ENCODE data around the gene LRRC23. TPM values are rescaled to one million over a fixed set of nuclear protein-coding genes. Genes with fewer than 3 reads are reported as not detected.
A peak's percentile ranks its signal among the peaks of the same experiment; 100 is the strongest.

Gene LRRC23
- total and polyA plus RNA-seq, 2 of the 4 experiments (the other 2 are of a cell fraction): 11.1 to 11.4 TPM

GRCh38 chr12:6954316-6955107, 49.9 kb downstream of the LRRC23 start:
- no TSS peak for BruUV-seq (replicated peaks)
- no peak overlapping the region for H3K18ac ChIP-seq (ENCODE audit: low read depth, low read length)
- peak overlapping the region; percentile 2; the same call in 1 of the 2 replicates for H4K5ac ChIP-seq (ENCODE audit: low read depth, low read length)
- peak overlapping the region; percentile 73; the same call in 1 of the 2 replicates for H3K4ac ChIP-seq (ENCODE audit: low read depth, low read length)
- peak overlapping the region; percentile 46; the same call in 1 of the 2 replicates for H2AK5ac ChIP-seq (ENCODE audit: low read depth, low read length)
- ATAC-seq (ENCODE audit: low read depth) (no peak), DNase-seq (no peak)
- H2BK20ac ChIP-seq (ENCODE audit: low read depth, low read length): no peak overlapping the region
- no peak overlapping the region for H3K4me2 ChIP-seq (ENCODE audit: low read depth, low read length)
- dilution Hi-C loops (cut with HindIII; ENCODE audit: low sequenced_read_pairs, unreplicated experiment): no loop called here
- TF ChIP-seq BHLHE40 (IDR thresholded peaks at IDR 0.05; ENCODE audit: low read depth, low read length) (no peak), CEBPB (IDR thresholded peaks at IDR 0.05; ENCODE audit: low read depth, low read length) (no peak), NFE2L2 (IDR thresholded peaks at IDR 0.05; ENCODE audit: low read depth, low read length) (no peak), POLR2A (IDR thresholded peaks at IDR 0.05; ENCODE audit: low read depth, low read length) (no peak), USF2 (IDR thresholded peaks at IDR 0.05; ENCODE audit: low read depth, low read length) (no peak), CHD1 (IDR thresholded peaks at IDR 0.05; ENCODE audit: low read depth, low read length) (no peak), FOS (IDR thresholded peaks at IDR 0.05; ENCODE audit: low read depth, low read length) (no peak), RAD21 (IDR thresholded peaks at IDR 0.05; ENCODE audit: low read length) (no peak), MXI1 (IDR thresholded peaks at IDR 0.05; ENCODE audit: borderline replicate concordance, low read depth, low read length) (no peak), RCOR1 (IDR thresholded peaks at IDR 0.05; ENCODE audit: insufficient replicate concordance, low read length) (no peak), RFX5 (IDR thresholded peaks at IDR 0.05; ENCODE audit: low read depth, low read length) (no peak), CTCF (conservative IDR thresholded peaks at IDR 0.05; ENCODE audit: low read depth, low read length) (no peak), SMC3 (IDR thresholded peaks at IDR 0.05; ENCODE audit: low read depth, low read length) (no peak), MAFK (IDR thresholded peaks at IDR 0.05; ENCODE audit: low read depth, low read length) (no peak), MAZ (IDR thresholded peaks at IDR 0.05; ENCODE audit: borderline replicate concordance, low read depth, low read length) (no peak)
- intact Hi-C loops (cut with micrococcal nuclease): no loop called here
- H3K23ac ChIP-seq (ENCODE audit: low read depth, low read length): no peak overlapping the region
- H3K4me3 ChIP-seq (ENCODE audit: insufficient read depth, low read depth, low read length): no peak overlapping the region
- ChIA-PET CTCF (no interaction called here), POLR2A (ENCODE audit: unreplicated experiment) (no interaction called here)
- H3K9me3 ChIP-seq (ENCODE audit: control insufficient read depth, insufficient read depth, low read length): no peaks in the 10 kb centered on the region
- H3K9me1 ChIP-seq (ENCODE audit: insufficient read depth, low read length): no peaks in the 10 kb centered on the region
- WGBS, 2 experiments (ENCODE audit: extremely low coverage in 2 of 2, insufficient read length in 1 of 2): 86% methylated on average over 10 of the region's 21 CpGs; no CpG with 5 or more reads in 1 of the 2 experiments
- no peaks in the 10 kb centered on the region for H4K20me1 ChIP-seq (ENCODE audit: insufficient read depth, low read length)
- no peaks in the 10 kb centered on the region for H3K79me1 ChIP-seq (ENCODE audit: low read depth in 1 of 2, low read length in 2 of 2)
- H2BK15ac ChIP-seq (ENCODE audit: low read depth, low read length): no peak overlapping the region; the same call in 2 of the 3 replicates
- H3K27ac ChIP-seq (ENCODE audit: insufficient read depth, low read length): no peak overlapping the region
- no peak overlapping the region for H2BK5ac ChIP-seq (ENCODE audit: low read depth, low read length, poor library complexity, severe bottlenecking)
- H3K56ac ChIP-seq (ENCODE audit: extremely low read depth, insufficient read depth, low read length): no peak overlapping the region
- H4K8ac ChIP-seq (ENCODE audit: low read depth in 2 of 2, low read length in 2 of 2): no peak overlapping the region
- no peak overlapping the region for H4K91ac ChIP-seq (ENCODE audit: insufficient read depth, low read depth, low read length)
- H3K36me3 ChIP-seq (ENCODE audit: control insufficient read depth, insufficient read depth, low read length): no peaks in the 10 kb centered on the region
- no peaks in the 10 kb centered on the region for H3K27me3 ChIP-seq (ENCODE audit: control insufficient read depth, insufficient read depth, low read length)
- H2BK120ac ChIP-seq (ENCODE audit: low read depth, low read length): no peak overlapping the region
- H3K4me1 ChIP-seq (ENCODE audit: control insufficient read depth, insufficient read depth, low read length): 0 out of 2 replicates have a peak, but pooled peaks cover 2% of the 10 kb centered on the region
- H3K9ac ChIP-seq (ENCODE audit: low read depth, low read length): no peak overlapping the region
- H2AK9ac ChIP-seq (replicated peaks; ENCODE audit: low read depth, low read length, poor library complexity): no peak overlapping the region
- in situ Hi-C loops (cut with MboI; ENCODE audit: low sequenced_read_pairs): no loop called here
- no peak overlapping the region; the same call in 1 of the 2 replicates for H3K14ac ChIP-seq (replicated peaks; ENCODE audit: low read depth, low read length)
- peak overlapping the region; percentile 87 for H2AFZ ChIP-seq (replicated peaks; ENCODE audit: low read length, poor library complexity)
